K562 (cell line): ENCODE measurements around the gene CLCN1. TPM values are rescaled to one million over a fixed set of nuclear protein-coding genes. Genes with fewer than 3 reads are reported as not detected.

ENCODE experiments used
- CREM ChIP-seq: IDR thresholded peaks from 2 replicates; pipeline ENCODE4 v1.6.1; 2014; ENCODE audit warnings: antibody characterized with exemption, low read depth
- HNRNPL ChIP-seq: fragments of 200-400 bp; formaldehyde crosslinking; IDR thresholded peaks from 2 replicates; pipeline ENCODE4 v1.6.1; 2017; ENCODE audit warnings: low read depth, mild to moderate bottlenecking, low read length
- NRF1 ChIP-seq, 2 experiments: fragments of 450-650 bp; IDR thresholded peaks in 1 of 2; conservative IDR thresholded peaks in 1 of 2; 2 replicates each; pipeline ENCODE4 v1.6.1; 2014; ENCODE audit warnings: mild to moderate bottlenecking in 2 of 2
- PML ChIP-seq: IDR thresholded peaks from 2 replicates; pipeline ENCODE4 v1.6.1; 2012; ENCODE audit warnings: low read length, inconsistent platforms
- POLR2AphosphoS5 ChIP-seq: IDR thresholded peaks from 2 replicates; pipeline ENCODE4 v1.6.1; 2011; ENCODE audit warnings: mild to moderate bottlenecking, low read depth, low read length, moderate library complexity; ENCODE audit not compliant: control insufficient read depth, insufficient read depth
- SMARCE1 ChIP-seq: fragments of 450-650 bp; IDR thresholded peaks from 2 replicates; pipeline ENCODE4 v1.7.1; 2016; ENCODE audit warnings: mild to moderate bottlenecking
- TEAD1 ChIP-seq, 2 experiments: fragments of 450-650 bp in 1 of 2; sonication (generic) in 1 of 2; formaldehyde crosslinking; IDR thresholded peaks; 2 replicates each; pipeline versions ENCODE4 v1.4.0 to v1.8.0; 2020 to 2022; ENCODE audit warnings: mild to moderate bottlenecking in 2 of 2, missing genetic modification reagents in 1 of 2
- TEAD2 ChIP-seq: fragments of 450-650 bp; IDR thresholded peaks from 2 replicates; pipeline ENCODE4 v1.6.1; 2016; ENCODE audit warnings: missing genetic modification characterization, control low read depth, missing compliant biosample characterization
- ZBTB7A ChIP-seq: IDR thresholded peaks from 2 replicates; pipeline ENCODE4 v1.6.1; 2011; ENCODE audit warnings: low read depth, mild to moderate bottlenecking, low read length, moderate library complexity, borderline replicate concordance; ENCODE audit not compliant: control insufficient read depth
- ZC3H11A ChIP-seq: IDR thresholded peaks from 2 replicates; pipeline ENCODE4 v1.6.1; 2012; ENCODE audit warnings: low read depth, low read length, improper control_type of control experiment
- ZNF175 ChIP-seq: fragments of 200-800 bp; sonication (Bioruptor generic); IDR thresholded peaks from 2 replicates; pipeline ENCODE4 v1.6.1; 2016; ENCODE audit warnings: low read depth, mild to moderate bottlenecking, missing genetic modification characterization, missing compliant biosample characterization
- ZNF699 ChIP-seq: fragments of 250-450 bp; sonication (Bioruptor Pico); IDR thresholded peaks from 2 replicates; pipeline ENCODE4 v1.8.0; 2021; ENCODE audit warnings: mild to moderate bottlenecking, moderate library complexity; ENCODE audit not compliant: insufficient replicate concordance
- polyA plus RNA-seq, 8 experiments: library from polyadenylated mRNA; depleted of rRNA in 4 of 8; stranded (reverse) in 5 of 8; unstranded in 3 of 8; fragments of >200 nt; fragmentation: Nextera tagmentation in 2 of 8; fragmentation: Illumina TruSeq in 1 of 8; extraction: Ambion mirVana in 2 of 8; extraction: Trizol in 1 of 8; gene quantifications; 2 replicates each; pipeline versions ENCODE4 v1.2.1 to v1.2.3, GENCODE V29; 2011 to 2014; ENCODE audit warnings: inconsistent platforms in 1 of 8, missing spikeins in 1 of 8
- total RNA-seq, 7 experiments: library from RNA; depleted of rRNA in 6 of 7; stranded (reverse); fragments of >200 nt in 6 of 7; fragmentation: Illumina TruSeq in 2 of 7; extraction: Trizol in 2 of 7; gene quantifications; 2 replicates each; pipeline versions ENCODE4 v1.2.1 to v1.2.3, GENCODE V29; 2011 to 2021; ENCODE audit warnings: low replicate concordance in 1 of 7
- TF ChIP-seq, protein P1 (sequence below), 2 experiments: fragments of 450-650 bp in 1 of 2; IDR thresholded peaks; 2 replicates each; pipeline ENCODE4 v1.6.1; 2011 to 2017; ENCODE audit warnings: low read depth in 2 of 2, antibody characterized with exemption in 1 of 2, borderline replicate concordance in 1 of 2, low read length in 1 of 2, mild to moderate bottlenecking in 1 of 2, mixed read lengths in 1 of 2; ENCODE audit not compliant: control insufficient read depth in 1 of 2
- TF ChIP-seq, protein P2 (sequence below): IDR thresholded peaks from 2 replicates; pipeline ENCODE4 v1.6.1; 2011; ENCODE audit warnings: borderline replicate concordance, low read depth, mild to moderate bottlenecking, moderate library complexity, low read length; ENCODE audit not compliant: insufficient read depth, poor library complexity, severe bottlenecking
- TF ChIP-seq, protein P3 (sequence below): fragments of 450-650 bp; IDR thresholded peaks from 2 replicates; pipeline ENCODE4 v1.6.1; 2017; ENCODE audit warnings: antibody characterized with exemption, mild to moderate bottlenecking

The CLCN1 gene
- total and polyA plus RNA-seq, 9 of the 15 experiments (the other 6 are each of a cell fraction or from before 2014, with no cell fraction given): 0.01 to 0.11 (median 0.04) TPM; not detected in 4

DNA sequence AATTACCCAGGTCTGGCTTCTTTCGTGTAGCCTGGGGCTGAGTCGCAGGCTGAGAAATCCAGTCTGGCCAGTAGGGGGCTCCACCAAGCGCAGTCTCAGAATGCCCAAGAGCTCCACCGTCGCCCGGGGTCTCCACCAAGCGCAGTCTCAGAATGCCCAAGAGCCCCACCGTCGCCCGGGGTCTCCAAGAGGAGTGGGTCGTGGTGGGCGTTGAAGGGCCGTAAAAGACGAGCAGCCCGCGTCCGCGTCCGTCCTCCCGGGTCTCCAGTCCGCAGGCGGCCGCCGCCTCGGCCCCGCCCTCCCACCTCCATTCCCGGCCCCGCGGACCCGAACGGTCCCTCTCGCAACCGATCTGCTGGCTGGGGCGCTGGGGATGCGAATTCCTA, 64.3 kb downstream of the CLCN1 start (continued):
- peak; percentile 95 for TF ChIP-seq ZBTB7A
- peak in 1 of 2 experiments; percentile 66; a peak in 1 of 4 replicates for TF ChIP-seq TEAD1 (CRISPR knock-in tag; IDR thresholded peaks at IDR 0.05)
- TF ChIP-seq POLR2AphosphoS5: peak; percentile 66
- TF ChIP-seq PML: no peak
- TF ChIP-seq, protein P1, sequence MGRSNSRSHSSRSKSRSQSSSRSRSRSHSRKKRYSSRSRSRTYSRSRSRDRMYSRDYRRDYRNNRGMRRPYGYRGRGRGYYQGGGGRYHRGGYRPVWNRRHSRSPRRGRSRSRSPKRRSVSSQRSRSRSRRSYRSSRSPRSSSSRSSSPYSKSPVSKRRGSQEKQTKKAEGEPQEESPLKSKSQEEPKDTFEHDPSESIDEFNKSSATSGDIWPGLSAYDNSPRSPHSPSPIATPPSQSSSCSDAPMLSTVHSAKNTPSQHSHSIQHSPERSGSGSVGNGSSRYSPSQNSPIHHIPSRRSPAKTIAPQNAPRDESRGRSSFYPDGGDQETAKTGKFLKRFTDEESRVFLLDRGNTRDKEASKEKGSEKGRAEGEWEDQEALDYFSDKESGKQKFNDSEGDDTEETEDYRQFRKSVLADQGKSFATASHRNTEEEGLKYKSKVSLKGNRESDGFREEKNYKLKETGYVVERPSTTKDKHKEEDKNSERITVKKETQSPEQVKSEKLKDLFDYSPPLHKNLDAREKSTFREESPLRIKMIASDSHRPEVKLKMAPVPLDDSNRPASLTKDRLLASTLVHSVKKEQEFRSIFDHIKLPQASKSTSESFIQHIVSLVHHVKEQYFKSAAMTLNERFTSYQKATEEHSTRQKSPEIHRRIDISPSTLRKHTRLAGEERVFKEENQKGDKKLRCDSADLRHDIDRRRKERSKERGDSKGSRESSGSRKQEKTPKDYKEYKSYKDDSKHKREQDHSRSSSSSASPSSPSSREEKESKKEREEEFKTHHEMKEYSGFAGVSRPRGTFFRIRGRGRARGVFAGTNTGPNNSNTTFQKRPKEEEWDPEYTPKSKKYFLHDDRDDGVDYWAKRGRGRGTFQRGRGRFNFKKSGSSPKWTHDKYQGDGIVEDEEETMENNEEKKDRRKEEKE (IDR thresholded peaks at IDR 0.05; ENCODE audit: borderline replicate concordance in 1 of 2, control insufficient read depth in 1 of 2, low read depth in 2 of 2, low read length in 1 of 2): peak in 1 of 2 experiments; percentile 81; a peak in 1 of 4 replicates
- 0 out of 2 replicates have a peak, but pooled peaks have one; percentile 10 for TF ChIP-seq CREM
- TF ChIP-seq, protein P2, sequence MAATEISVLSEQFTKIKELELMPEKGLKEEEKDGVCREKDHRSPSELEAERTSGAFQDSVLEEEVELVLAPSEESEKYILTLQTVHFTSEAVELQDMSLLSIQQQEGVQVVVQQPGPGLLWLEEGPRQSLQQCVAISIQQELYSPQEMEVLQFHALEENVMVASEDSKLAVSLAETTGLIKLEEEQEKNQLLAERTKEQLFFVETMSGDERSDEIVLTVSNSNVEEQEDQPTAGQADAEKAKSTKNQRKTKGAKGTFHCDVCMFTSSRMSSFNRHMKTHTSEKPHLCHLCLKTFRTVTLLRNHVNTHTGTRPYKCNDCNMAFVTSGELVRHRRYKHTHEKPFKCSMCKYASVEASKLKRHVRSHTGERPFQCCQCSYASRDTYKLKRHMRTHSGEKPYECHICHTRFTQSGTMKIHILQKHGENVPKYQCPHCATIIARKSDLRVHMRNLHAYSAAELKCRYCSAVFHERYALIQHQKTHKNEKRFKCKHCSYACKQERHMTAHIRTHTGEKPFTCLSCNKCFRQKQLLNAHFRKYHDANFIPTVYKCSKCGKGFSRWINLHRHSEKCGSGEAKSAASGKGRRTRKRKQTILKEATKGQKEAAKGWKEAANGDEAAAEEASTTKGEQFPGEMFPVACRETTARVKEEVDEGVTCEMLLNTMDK: peak; percentile 87
- TF ChIP-seq HNRNPL: no peak
- TF ChIP-seq NRF1 (conservative IDR thresholded peaks at IDR 0.05 in 1 of 2, IDR thresholded peaks at IDR 0.05 in 1 of 2): peak; percentile 62 to 69; a peak in 3 of 4 replicates
- 0 out of 2 replicates have a peak, but pooled peaks have one; percentile 34 for TF ChIP-seq ZNF175 (CRISPR knock-in tag)
- TF ChIP-seq TEAD2 (tag): no peak
- TF ChIP-seq ZC3H11A: no peak
- 0 out of 2 replicates have a peak, but pooled peaks have one; percentile 11 for TF ChIP-seq SMARCE1
- no peak for TF ChIP-seq ZNF699
- TF ChIP-seq, protein P3, sequence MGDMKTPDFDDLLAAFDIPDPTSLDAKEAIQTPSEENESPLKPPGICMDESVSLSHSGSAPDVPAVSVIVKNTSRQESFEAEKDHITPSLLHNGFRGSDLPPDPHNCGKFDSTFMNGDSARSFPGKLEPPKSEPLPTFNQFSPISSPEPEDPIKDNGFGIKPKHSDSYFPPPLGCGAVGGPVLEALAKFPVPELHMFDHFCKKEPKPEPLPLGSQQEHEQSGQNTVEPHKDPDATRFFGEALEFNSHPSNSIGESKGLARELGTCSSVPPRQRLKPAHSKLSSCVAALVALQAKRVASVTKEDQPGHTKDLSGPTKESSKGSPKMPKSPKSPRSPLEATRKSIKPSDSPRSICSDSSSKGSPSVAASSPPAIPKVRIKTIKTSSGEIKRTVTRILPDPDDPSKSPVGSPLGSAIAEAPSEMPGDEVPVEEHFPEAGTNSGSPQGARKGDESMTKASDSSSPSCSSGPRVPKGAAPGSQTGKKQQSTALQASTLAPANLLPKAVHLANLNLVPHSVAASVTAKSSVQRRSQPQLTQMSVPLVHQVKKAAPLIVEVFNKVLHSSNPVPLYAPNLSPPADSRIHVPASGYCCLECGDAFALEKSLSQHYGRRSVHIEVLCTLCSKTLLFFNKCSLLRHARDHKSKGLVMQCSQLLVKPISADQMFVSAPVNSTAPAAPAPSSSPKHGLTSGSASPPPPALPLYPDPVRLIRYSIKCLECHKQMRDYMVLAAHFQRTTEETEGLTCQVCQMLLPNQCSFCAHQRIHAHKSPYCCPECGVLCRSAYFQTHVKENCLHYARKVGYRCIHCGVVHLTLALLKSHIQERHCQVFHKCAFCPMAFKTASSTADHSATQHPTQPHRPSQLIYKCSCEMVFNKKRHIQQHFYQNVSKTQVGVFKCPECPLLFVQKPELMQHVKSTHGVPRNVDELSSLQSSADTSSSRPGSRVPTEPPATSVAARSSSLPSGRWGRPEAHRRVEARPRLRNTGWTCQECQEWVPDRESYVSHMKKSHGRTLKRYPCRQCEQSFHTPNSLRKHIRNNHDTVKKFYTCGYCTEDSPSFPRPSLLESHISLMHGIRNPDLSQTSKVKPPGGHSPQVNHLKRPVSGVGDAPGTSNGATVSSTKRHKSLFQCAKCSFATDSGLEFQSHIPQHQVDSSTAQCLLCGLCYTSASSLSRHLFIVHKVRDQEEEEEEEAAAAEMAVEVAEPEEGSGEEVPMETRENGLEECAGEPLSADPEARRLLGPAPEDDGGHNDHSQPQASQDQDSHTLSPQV: peak; percentile 67; the same call in 1 of the 2 replicates
